CD14-positive monocyte (primary cell): ENCODE data around the gene IL18. TPM values are rescaled to one million over a fixed set of nuclear protein-coding genes. Genes with fewer than 3 reads are reported as not detected.
A peak's percentile ranks its signal among the peaks of the same experiment; 100 is the strongest.
"Not testable (repeated sequence)": the region's sequence is repeated elsewhere in the genome, so short reads cannot be mapped to it uniquely, and the experiment has no call there.

Experiments
- DNase-seq, 3 donors: peaks; one replicate each; pipeline ENCODE4 v3.0.0-alpha.2; 2011 to 2022
- H2AFZ ChIP-seq: 2 replicates; pipeline ENCODE4 v1.6.0; 2012; ENCODE audit warnings: mild to moderate bottlenecking, low read depth, low read length, inconsistent platforms; ENCODE audit not compliant: insufficient read depth, poor library complexity, severe bottlenecking
- H3K27ac ChIP-seq, 2 donors: 1 replicate in 1 of 2; 2 replicates in 1 of 2; pipeline ENCODE4 v1.5.1; 2012 to 2013; ENCODE audit warnings: low read length in 2 of 2, control low read depth in 1 of 2, inconsistent platforms in 1 of 2, low read depth in 1 of 2, mild to moderate bottlenecking in 1 of 2
- H3K27me3 ChIP-seq, 2 donors: one replicate each; pipeline versions ENCODE4 v1.6.0 to v1.6.1; 2011 to 2013; ENCODE audit warnings: low read length in 2 of 2; ENCODE audit not compliant: control insufficient read depth in 2 of 2, insufficient read depth in 2 of 2
- H3K36me3 ChIP-seq, 2 donors: replicated peaks in 1 of 2; 1 replicate in 1 of 2; 2 replicates in 1 of 2; pipeline versions ENCODE4 v1.5.1 to v1.6.1; 2012 to 2013; ENCODE audit warnings: low read length in 2 of 2, control low read depth in 1 of 2, inconsistent platforms in 1 of 2, mild to moderate bottlenecking in 1 of 2; ENCODE audit not compliant: insufficient read depth in 2 of 2, control insufficient read depth in 1 of 2
- H3K4me1 ChIP-seq, 2 donors: 1 replicate in 1 of 2; 2 replicates in 1 of 2; pipeline versions ENCODE4 v1.5.1 to v1.6.1; 2012 to 2013; ENCODE audit warnings: low read length in 2 of 2, control low read depth in 1 of 2, inconsistent platforms in 1 of 2, mild to moderate bottlenecking in 1 of 2, moderate library complexity in 1 of 2; ENCODE audit not compliant: insufficient read depth in 2 of 2, control insufficient read depth in 1 of 2
- H3K4me2 ChIP-seq: replicated peaks from 2 replicates; pipeline ENCODE3; 2012; ENCODE audit warnings: low read length, moderate library complexity, mild to moderate bottlenecking; ENCODE audit not compliant: poor library complexity, severe bottlenecking; ENCODE audit errors: extremely low read depth
- H3K4me3 ChIP-seq, 3 experiments: fragments of 200-600 bp in 1 of 3; sonication (generic) in 1 of 3; replicated peaks in 1 of 3; 1 replicate in 2 of 3; 2 replicates in 1 of 3; pipeline ENCODE4 v1.5.1; 2011 to 2013; ENCODE audit warnings: low read length in 3 of 3, mild to moderate bottlenecking in 3 of 3, control low read depth in 2 of 3, low read depth in 2 of 3, inconsistent platforms in 1 of 3, moderate library complexity in 1 of 3
- H3K79me2 ChIP-seq: 2 replicates; pipeline ENCODE4 v1.6.0; 2012; ENCODE audit warnings: mild to moderate bottlenecking, control low read depth, inconsistent platforms, low read length, moderate library complexity; ENCODE audit not compliant: insufficient read depth
- H3K9ac ChIP-seq: 2 replicates; pipeline ENCODE4 v1.6.0; 2017; ENCODE audit warnings: low read length, mild to moderate bottlenecking; ENCODE audit not compliant: insufficient read depth, poor library complexity, severe bottlenecking
- H3K9me3 ChIP-seq, 2 donors: replicated peaks in 1 of 2; 1 replicate in 1 of 2; 2 replicates in 1 of 2; pipeline versions ENCODE4 v1.5.1 to v1.6.1; 2012 to 2013; ENCODE audit warnings: low read length in 2 of 2, control low read depth in 1 of 2; ENCODE audit not compliant: control insufficient read depth in 1 of 2, insufficient read depth in 1 of 2
- H4K20me1 ChIP-seq: 2 replicates; pipeline ENCODE4 v1.6.0; 2012; ENCODE audit warnings: mild to moderate bottlenecking, low read length, control low read depth, moderate library complexity; ENCODE audit not compliant: insufficient read depth
- H3K27ac Mint-ChIP-seq, 7 donors: one replicate each; pipeline ENCODE4 v1.8.0; 2020; ENCODE audit warnings: mild to moderate bottlenecking in 7 of 7, mixed read lengths in 7 of 7, moderate library complexity in 6 of 7, inconsistent platforms in 2 of 7
- H3K27me3 Mint-ChIP-seq, 3 donors: one replicate each; pipeline ENCODE4 v1.8.0; 2021 to 2022; ENCODE audit warnings: low read depth in 3 of 3, mild to moderate bottlenecking in 3 of 3, mixed read lengths in 3 of 3, moderate library complexity in 3 of 3, inconsistent platforms in 1 of 3
- H3K36me3 Mint-ChIP-seq, 2 donors: one replicate each; pipeline ENCODE4 v1.8.0; 2020; ENCODE audit warnings: mixed read lengths in 2 of 2, inconsistent platforms in 1 of 2, mild to moderate bottlenecking in 1 of 2
- H3K4me1 Mint-ChIP-seq: one replicate; pipeline ENCODE4 v1.8.0; 2020; ENCODE audit warnings: mild to moderate bottlenecking, mixed read lengths
- H3K4me3 Mint-ChIP-seq, 2 donors: one replicate each; pipeline ENCODE4 v1.8.0; 2020; ENCODE audit warnings: mild to moderate bottlenecking in 2 of 2, mixed read lengths in 2 of 2, moderate library complexity in 1 of 2
- H3K9me3 Mint-ChIP-seq, 7 donors: one replicate each; pipeline ENCODE4 v1.8.0; 2020 to 2022; ENCODE audit warnings: mixed read lengths in 7 of 7, mild to moderate bottlenecking in 6 of 7, moderate library complexity in 6 of 7, inconsistent platforms in 2 of 7
- WGBS: methylation state at CpG from one replicate; pipeline ENCODE4 v1.1.5; 2013; ENCODE audit warnings: missing lambda C conversion rate; ENCODE audit not compliant: insufficient coverage; 5-methylcytosine and 5-hydroxymethylcytosine counted together
- intact Hi-C, 2 donors: fragments of 100-400 bp; cut with micrococcal nuclease; formaldehyde crosslinking; loops; one replicate each; pipeline versions ENCODE4 v1.15.0 to v1.15.1; 2023
- polyA plus RNA-seq, 3 donors: library from polyadenylated mRNA; depleted of rRNA in 1 of 3; unstranded in 2 of 3; stranded (reverse) in 1 of 3; fragments of 300-500 nt in 2 of 3; fragments of >200 nt in 1 of 3; fragmentation: Illumina TruSeq in 2 of 3; gene quantifications; 1 replicate in 2 of 3; 2 replicates in 1 of 3; pipeline ENCODE4 v1.2.3, GENCODE V29; 2012 to 2021
- TF ChIP-seq, protein P1 (sequence below): fragments of 200-600 bp; IDR thresholded peaks from one replicate; pipeline ENCODE4 v1.8.0; 2022; ENCODE audit warnings: antibody characterized with exemption, mild to moderate bottlenecking

IL18 gene
- polyA plus RNA-seq, 3 donors = 11.7 to 16.2 (median 16.1) TPM

DNA sequence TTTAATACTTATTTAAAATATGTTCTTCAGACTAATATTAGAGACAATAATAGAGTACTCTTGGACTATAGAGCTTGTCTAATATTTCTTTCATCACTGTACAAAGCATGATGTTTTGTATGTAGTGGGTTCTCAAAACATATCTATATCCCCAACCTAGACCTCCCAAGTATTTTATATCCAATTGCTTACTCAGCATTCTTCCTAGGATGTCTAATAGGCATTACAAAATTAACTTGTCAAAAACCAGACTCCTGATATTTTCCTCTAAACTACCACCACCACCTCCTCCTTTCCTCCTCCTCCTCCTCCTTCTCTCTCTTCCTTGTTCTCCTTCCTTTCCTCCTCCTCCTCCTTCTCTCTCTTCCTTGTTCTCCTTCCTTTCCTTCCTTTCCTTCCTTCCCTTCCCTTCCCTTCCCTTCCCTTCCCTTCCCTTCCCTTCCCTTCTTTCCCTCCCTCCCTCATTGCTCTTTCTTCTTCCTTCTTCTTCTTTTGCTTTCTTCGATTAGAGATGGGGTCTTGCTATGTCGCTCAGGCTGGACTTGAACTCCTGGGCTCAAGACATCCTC lies 32.7 kb upstream of the IL18 start:
- H3K4me3 Mint-ChIP-seq = no peak overlapping the region
- peaks cover 32% of the 10 kb centered on the region for H3K4me1 Mint-ChIP-seq
- no peak for DNase-seq
- no peaks in the 10 kb centered on the region for H3K36me3 ChIP-seq
- TF ChIP-seq, protein P1, sequence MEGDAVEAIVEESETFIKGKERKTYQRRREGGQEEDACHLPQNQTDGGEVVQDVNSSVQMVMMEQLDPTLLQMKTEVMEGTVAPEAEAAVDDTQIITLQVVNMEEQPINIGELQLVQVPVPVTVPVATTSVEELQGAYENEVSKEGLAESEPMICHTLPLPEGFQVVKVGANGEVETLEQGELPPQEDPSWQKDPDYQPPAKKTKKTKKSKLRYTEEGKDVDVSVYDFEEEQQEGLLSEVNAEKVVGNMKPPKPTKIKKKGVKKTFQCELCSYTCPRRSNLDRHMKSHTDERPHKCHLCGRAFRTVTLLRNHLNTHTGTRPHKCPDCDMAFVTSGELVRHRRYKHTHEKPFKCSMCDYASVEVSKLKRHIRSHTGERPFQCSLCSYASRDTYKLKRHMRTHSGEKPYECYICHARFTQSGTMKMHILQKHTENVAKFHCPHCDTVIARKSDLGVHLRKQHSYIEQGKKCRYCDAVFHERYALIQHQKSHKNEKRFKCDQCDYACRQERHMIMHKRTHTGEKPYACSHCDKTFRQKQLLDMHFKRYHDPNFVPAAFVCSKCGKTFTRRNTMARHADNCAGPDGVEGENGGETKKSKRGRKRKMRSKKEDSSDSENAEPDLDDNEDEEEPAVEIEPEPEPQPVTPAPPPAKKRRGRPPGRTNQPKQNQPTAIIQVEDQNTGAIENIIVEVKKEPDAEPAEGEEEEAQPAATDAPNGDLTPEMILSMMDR = no peak
- no peaks in the 10 kb centered on the region for H3K27me3 Mint-ChIP-seq
- no peak overlapping the region for H3K4me3 ChIP-seq
- intact Hi-C loops = no loop called here
- no peak overlapping the region for H3K4me2 ChIP-seq
- H3K79me2 ChIP-seq = no peaks in the 10 kb centered on the region
- no peaks in the 10 kb centered on the region for H3K9me3 ChIP-seq
- no peak overlapping the region for H3K9ac ChIP-seq
- H3K4me1 ChIP-seq = peaks cover 25 to 42% of the 10 kb centered on the region in 2 donors
- H2AFZ ChIP-seq = no peak overlapping the region
- H3K27me3 ChIP-seq = no peaks in the 10 kb centered on the region
- H3K27ac ChIP-seq = no peak overlapping the region
- peaks cover 0 to 4% (median 0%) of the 10 kb centered on the region in 7 donors for H3K9me3 Mint-ChIP-seq
- H3K27ac Mint-ChIP-seq = no peak overlapping the region
- H3K36me3 Mint-ChIP-seq = no peaks in the 10 kb centered on the region
- 83% methylated on average over 1 of the region's 2 CpGs for WGBS
- no peaks in the 10 kb centered on the region for H4K20me1 ChIP-seq

DNA sequence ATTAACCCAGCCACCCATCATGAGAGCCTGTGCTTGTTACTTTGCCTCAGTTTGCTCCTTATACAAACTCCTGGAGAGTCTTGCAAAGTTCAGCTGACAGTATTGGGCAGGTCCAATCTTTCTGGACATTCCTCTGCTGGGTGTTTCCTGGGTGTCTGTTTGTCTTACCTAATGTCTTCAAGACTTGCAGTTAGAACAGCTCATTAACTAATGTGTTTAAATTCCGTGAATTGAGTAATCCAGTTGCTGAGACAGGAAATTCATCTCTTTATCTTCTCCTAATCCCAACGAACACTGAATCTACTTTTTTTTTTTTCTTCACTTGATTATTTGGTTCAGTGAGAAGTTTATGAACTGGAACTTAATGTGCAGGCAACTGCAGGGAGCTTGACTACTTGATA lies 32.1 kb upstream of the IL18 start:
- H4K20me1 ChIP-seq = no peaks in the 10 kb centered on the region
- H3K27ac ChIP-seq = peak overlapping the region in 1 of 2 donors; percentile 28
- no peak overlapping the region for H3K4me2 ChIP-seq
- H3K9ac ChIP-seq = no peak overlapping the region
- peak overlapping the region; percentile 4 for H2AFZ ChIP-seq
- TF ChIP-seq, protein P1 = no peak
- no peaks in the 10 kb centered on the region for H3K36me3 Mint-ChIP-seq
- H3K9me3 Mint-ChIP-seq = peaks cover 0 to 4% (median 0%) of the 10 kb centered on the region in 7 donors
- peaks cover 33% of the 10 kb centered on the region for H3K4me1 Mint-ChIP-seq
- H3K4me1 ChIP-seq = peaks cover 25 to 44% of the 10 kb centered on the region in 2 donors
- DNase-seq = no peak
- no peaks in the 10 kb centered on the region for H3K27me3 Mint-ChIP-seq
- no peaks in the 10 kb centered on the region for H3K27me3 ChIP-seq
- H3K4me3 Mint-ChIP-seq = no peak overlapping the region
- H3K4me3 ChIP-seq = no peak overlapping the region
- no peaks in the 10 kb centered on the region for H3K36me3 ChIP-seq
- no CpG with 5 or more reads among the region's 2 CpGs for WGBS
- H3K79me2 ChIP-seq = no peaks in the 10 kb centered on the region
- H3K27ac Mint-ChIP-seq = no peak overlapping the region
- no peaks in the 10 kb centered on the region for H3K9me3 ChIP-seq
- intact Hi-C loops = no loop called here

DNA sequence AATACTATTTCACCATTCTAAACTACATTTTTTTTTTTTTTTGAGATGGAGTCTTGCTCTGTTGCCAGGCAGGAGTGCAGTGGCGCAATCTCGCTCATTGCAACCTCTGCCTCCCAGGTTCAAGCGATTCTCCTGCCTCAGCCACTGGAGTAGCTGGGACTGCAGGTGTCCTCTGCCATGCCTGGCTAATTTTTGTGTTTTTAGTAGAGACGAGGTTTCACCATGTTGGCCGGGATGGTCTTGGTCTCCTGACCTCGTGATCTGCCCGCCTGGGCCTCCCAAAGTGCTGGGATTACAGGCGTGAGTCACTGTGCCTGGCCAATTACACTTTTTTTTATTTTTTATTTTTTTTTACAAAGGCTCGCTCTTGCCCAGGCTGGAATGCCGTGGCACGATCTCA lies 31.2 kb upstream of the IL18 start:
- peaks cover 19 to 37% of the 10 kb centered on the region in 2 donors for H3K4me1 ChIP-seq
- H3K27ac ChIP-seq, H3K9me3 ChIP-seq, H3K9me3 Mint-ChIP-seq, H3K27ac Mint-ChIP-seq, H2AFZ ChIP-seq, H3K9ac ChIP-seq, H3K4me3 ChIP-seq, H3K27me3 ChIP-seq, intact Hi-C loops, H3K27me3 Mint-ChIP-seq, H3K36me3 ChIP-seq, H3K36me3 Mint-ChIP-seq, H3K79me2 ChIP-seq, H3K4me3 Mint-ChIP-seq, H3K4me2 ChIP-seq, DNase-seq, H4K20me1 ChIP-seq: not testable (repeated sequence)
- peaks cover 29% of the 10 kb centered on the region for H3K4me1 Mint-ChIP-seq
- 66% methylated on average over 4 of the region's 11 CpGs for WGBS
